H1 (cell line): ENCODE results near the gene EPB41L2. TPM values are rescaled to one million over a fixed set of nuclear protein-coding genes. Genes with fewer than 3 reads are reported as not detected.

Experiments used
- CTCF ChIA-PET: fragments of 300-600 bp; sonication (Branson Sonifier 250); formaldehyde crosslinking; loops from one replicate; lab custom pipeline; 2021; ENCODE audit not compliant: partially characterized antibody; lab: Charles Lee
- POLR2A ChIA-PET: fragments of 300-600 bp; sonication (Branson Sonifier 250); formaldehyde crosslinking; loops from one replicate; lab custom pipeline; 2021; ENCODE audit warnings: inconsistent platforms; ENCODE audit not compliant: partially characterized antibody; lab: Charles Lee
- DNase-seq, 2 experiments: peaks; one replicate each; pipeline versions ENCODE4 v3.0.0 to v3.0.0-alpha.2; 2010 to 2022; ENCODE audit warnings: low spot score in 2 of 2, low read depth in 1 of 2, mixed read lengths in 1 of 2
- FAIRE-seq: peaks from 2 replicates; lab custom pipeline; 2011; peaks lifted over from hg19 to GRCh38; lab: Jason Lieb, UNC
- H2AFZ ChIP-seq: 2 replicates; pipeline ENCODE4 v1.8.1; 2012; ENCODE audit warnings: low read length, inconsistent platforms
- H2AK5ac ChIP-seq: 2 replicates; pipeline ENCODE4 v1.6.1; 2013; ENCODE audit warnings: low read depth, low read length
- H2BK120ac ChIP-seq: replicated peaks from 2 replicates; pipeline ENCODE3; 2013; ENCODE audit warnings: low read depth, low read length, inconsistent platforms
- H2BK12ac ChIP-seq: 2 replicates; pipeline ENCODE4 v1.6.1; 2013; ENCODE audit warnings: low read depth, low read length
- H2BK15ac ChIP-seq: 2 replicates; pipeline ENCODE4 v1.6.1; 2013; ENCODE audit warnings: low read length
- H2BK20ac ChIP-seq: 2 replicates; pipeline ENCODE4 v1.6.1; 2013; ENCODE audit warnings: low read length
- H2BK5ac ChIP-seq: 2 replicates; pipeline ENCODE4 v1.6.1; 2013; ENCODE audit warnings: low read depth, low read length
- H3K14ac ChIP-seq: 2 replicates; pipeline ENCODE4 v1.6.1; 2013; ENCODE audit warnings: inconsistent platforms; ENCODE audit not compliant: insufficient read length
- H3K18ac ChIP-seq: 2 replicates; pipeline ENCODE4 v1.6.1; 2013; ENCODE audit warnings: low read length; ENCODE audit errors: extremely low read depth
- H3K23ac ChIP-seq: 2 replicates; pipeline ENCODE4 v1.6.1; 2013; ENCODE audit warnings: inconsistent platforms; ENCODE audit not compliant: insufficient read length
- H3K23me2 ChIP-seq: 2 replicates; pipeline ENCODE4 v1.6.1; 2013; ENCODE audit warnings: low read depth, low read length
- H3K27ac ChIP-seq: 2 replicates; pipeline ENCODE4 v1.6.1; 2011; ENCODE audit warnings: low read depth, low read length, inconsistent platforms
- H3K27me3 ChIP-seq, 4 experiments: replicated peaks in 1 of 4; 1 replicate in 1 of 4; 2 replicates in 3 of 4; pipeline versions ENCODE4 v1.6.1 to v1.8.1; 2011 to 2013; ENCODE audit warnings: low read length in 3 of 4, mild to moderate bottlenecking in 3 of 4, inconsistent platforms in 2 of 4, mixed read lengths in 2 of 4, moderate library complexity in 1 of 4; ENCODE audit not compliant: control insufficient read depth in 3 of 4, insufficient read depth in 3 of 4; ENCODE audit errors: extremely low read depth in 1 of 4
- H3K36me3 ChIP-seq, 4 experiments: 2 replicates each; pipeline versions ENCODE4 v1.6.1 to v1.8.1; 2011 to 2013; ENCODE audit warnings: mild to moderate bottlenecking in 4 of 4, low read length in 3 of 4, moderate library complexity in 2 of 4, control low read depth in 1 of 4, inconsistent platforms in 1 of 4; ENCODE audit not compliant: insufficient read depth in 4 of 4, control insufficient read depth in 2 of 4
- H3K4ac ChIP-seq: replicated peaks from 2 replicates; pipeline ENCODE3; 2013; ENCODE audit warnings: low read length, low read depth, mixed read lengths, inconsistent platforms; ENCODE audit not compliant: insufficient read length
- H3K4me1 ChIP-seq, 4 experiments: replicated peaks in 1 of 4; 1 replicate in 1 of 4; 2 replicates in 3 of 4; pipeline versions ENCODE4 v1.6.1 to v1.8.1; 2011 to 2013; ENCODE audit warnings: low read length in 3 of 4, inconsistent platforms in 2 of 4, mixed read lengths in 1 of 4; ENCODE audit not compliant: insufficient read depth in 4 of 4, control insufficient read depth in 3 of 4
- H3K4me2 ChIP-seq, 2 experiments: 2 replicates each; pipeline versions ENCODE4 v1.6.1 to v1.8.1; 2011 to 2013; ENCODE audit warnings: low read depth in 2 of 2, low read length in 2 of 2, control low read depth in 1 of 2, inconsistent platforms in 1 of 2, mild to moderate bottlenecking in 1 of 2; ENCODE audit not compliant: insufficient read depth in 1 of 2
- H3K4me3 ChIP-seq, 4 experiments: fragments of 200-600, 300-600 bp in 1 of 4; sonication (generic), shearing (Covaris generic), sonication (Bioruptor Twin) in 1 of 4; 2 replicates each; pipeline versions ENCODE4 v1.5.1 to v1.8.1; 2011 to 2016; ENCODE audit warnings: low read length in 4 of 4, low read depth in 3 of 4, control low read depth in 2 of 4, inconsistent platforms in 2 of 4, mild to moderate bottlenecking in 2 of 4, mixed read lengths in 1 of 4, moderate library complexity in 1 of 4; ENCODE audit not compliant: insufficient read depth in 2 of 4; ENCODE audit errors: extremely low read depth in 1 of 4
- H3K56ac ChIP-seq: replicated peaks from 2 replicates; pipeline ENCODE3; 2013; ENCODE audit warnings: low read depth, mild to moderate bottlenecking, mixed read lengths, low read length, inconsistent platforms; ENCODE audit not compliant: insufficient read length
- H3K79me1 ChIP-seq: 2 replicates; pipeline ENCODE4 v1.6.1; 2013; ENCODE audit warnings: low read depth, low read length, control low read depth
- H3K79me2 ChIP-seq, 2 experiments: 2 replicates each; pipeline versions ENCODE4 v1.6.1 to v1.8.1; 2012 to 2013; ENCODE audit warnings: low read length in 2 of 2, mild to moderate bottlenecking in 2 of 2, inconsistent platforms in 1 of 2; ENCODE audit not compliant: insufficient read depth in 2 of 2, control insufficient read depth in 1 of 2
- H3K9ac ChIP-seq, 4 experiments: replicated peaks in 1 of 4; 1 replicate in 1 of 4; 2 replicates in 3 of 4; pipeline versions ENCODE4 v1.6.1 to v1.8.1; 2011 to 2013; ENCODE audit warnings: low read depth in 3 of 4, low read length in 3 of 4, control low read depth in 2 of 4, mild to moderate bottlenecking in 2 of 4, moderate library complexity in 2 of 4, inconsistent platforms in 1 of 4; ENCODE audit errors: extremely low read depth in 1 of 4
- H3K9me3 ChIP-seq, 2 experiments: 2 replicates each; pipeline versions ENCODE4 v1.6.1 to v1.8.1; 2012 to 2013; ENCODE audit warnings: mild to moderate bottlenecking in 2 of 2, moderate library complexity in 2 of 2, control low read depth in 1 of 2, inconsistent platforms in 1 of 2, low read depth in 1 of 2, low read length in 1 of 2, mixed read lengths in 1 of 2; ENCODE audit not compliant: insufficient read depth in 2 of 2
- H4K20me1 ChIP-seq, 2 experiments: replicated peaks in 1 of 2; 2 replicates each; pipeline versions ENCODE3 to v1.8.1; 2011 to 2013; ENCODE audit warnings: inconsistent platforms in 2 of 2, low read length in 2 of 2, mild to moderate bottlenecking in 1 of 2; ENCODE audit not compliant: insufficient read depth in 2 of 2, control insufficient read depth in 1 of 2
- H4K5ac ChIP-seq: 2 replicates; pipeline ENCODE4 v1.6.1; 2013; ENCODE audit warnings: low read length, low read depth, mixed read lengths, inconsistent platforms; ENCODE audit not compliant: insufficient read length
- H4K8ac ChIP-seq: 2 replicates; pipeline ENCODE4 v1.8.0; 2013; ENCODE audit warnings: mild to moderate bottlenecking, moderate library complexity, low read length, inconsistent platforms; ENCODE audit not compliant: insufficient read depth; ENCODE audit errors: extremely low read depth
- H4K91ac ChIP-seq: replicated peaks from 2 replicates; pipeline ENCODE3; 2013; ENCODE audit warnings: low read length, mixed read lengths, inconsistent platforms; ENCODE audit not compliant: insufficient read length
- CBX5 ChIP-seq: fragments of 300-800, 300-1000 bp; sonication (generic); IDR thresholded peaks from 2 replicates; pipeline ENCODE4 v1.7.1; 2016; ENCODE audit warnings: antibody characterized with exemption, low read length, low read depth
- CBX8 ChIP-seq: fragments of 300-800, 300-1000 bp; sonication (generic); IDR thresholded peaks from 2 replicates; pipeline ENCODE4 v1.7.1; 2016; ENCODE audit warnings: low read depth, low read length, borderline replicate concordance
- EZH2 ChIP-seq: fragments of 200-600 bp; sonication (generic); IDR thresholded peaks from 2 replicates; pipeline ENCODE4 v1.7.1; 2012; ENCODE audit warnings: low read depth, mild to moderate bottlenecking, moderate library complexity, low read length, inconsistent platforms; ENCODE audit not compliant: severe bottlenecking
- POU5F1 ChIP-seq: IDR thresholded peaks from 2 replicates; pipeline ENCODE4 v1.6.1; 2011; ENCODE audit warnings: low read depth, mild to moderate bottlenecking, low read length, moderate library complexity
- SIRT6 ChIP-seq: IDR thresholded peaks from one replicate; pipeline ENCODE4 v1.7.1; 2012; ENCODE audit warnings: low read length, inconsistent platforms
- WGBS, 2 experiments: shearing (Covaris generic) in 1 of 2; methylation state at CpG; one replicate each; pipeline versions ENCODE4 v1.1.6 to v1.1.7; 2013 to 2015; ENCODE audit warnings: low lambda C conversion rate in 2 of 2, mixed read lengths in 2 of 2, inconsistent platforms in 1 of 2, low coverage in 1 of 2, missing lambda C conversion rate in 1 of 2; ENCODE audit not compliant: insufficient replicate concordance in 2 of 2, insufficient coverage in 1 of 2, insufficient read length in 1 of 2; ENCODE audit errors: extremely low coverage in 1 of 2, missing lambda C conversion rate in 1 of 2; 5-methylcytosine and 5-hydroxymethylcytosine counted together
- polyA plus RNA-seq, 7 experiments: library from polyadenylated mRNA; depleted of rRNA in 3 of 7; stranded (reverse) in 5 of 7; unstranded in 2 of 7; fragments of >200 nt in 5 of 7; fragments of 200-250 nt in 2 of 7; gene quantifications; 1 replicate in 5 of 7; 2 replicates in 1 of 7; 4 replicates in 1 of 7; pipeline versions ENCODE4 v1.2.1 to v1.2.3, GENCODE V29; 2011 to 2013; ENCODE audit warnings: missing spikeins in 2 of 7, mixed read lengths in 2 of 7
- total RNA-seq: library from RNA; stranded (reverse); fragmentation: NEBNext Ultra II Directional; extraction: Animal tissue kit (Norgen Biotek cat#: 25700); gene quantifications from 2 replicates; pipeline ENCODE4 v1.2.1, GENCODE V29; 2021
- TF ChIP-seq, protein P1 (sequence below): IDR thresholded peaks from 2 replicates; pipeline ENCODE4 v1.6.1; 2011; ENCODE audit warnings: low read length, improper control_type of control experiment

EPB41L2 gene
- total and polyA plus RNA-seq, 2 of the 8 experiments (the other 6 are each of a cell fraction or from before 2014, with no cell fraction given), result 22.5 to 123 TPM

DNA sequence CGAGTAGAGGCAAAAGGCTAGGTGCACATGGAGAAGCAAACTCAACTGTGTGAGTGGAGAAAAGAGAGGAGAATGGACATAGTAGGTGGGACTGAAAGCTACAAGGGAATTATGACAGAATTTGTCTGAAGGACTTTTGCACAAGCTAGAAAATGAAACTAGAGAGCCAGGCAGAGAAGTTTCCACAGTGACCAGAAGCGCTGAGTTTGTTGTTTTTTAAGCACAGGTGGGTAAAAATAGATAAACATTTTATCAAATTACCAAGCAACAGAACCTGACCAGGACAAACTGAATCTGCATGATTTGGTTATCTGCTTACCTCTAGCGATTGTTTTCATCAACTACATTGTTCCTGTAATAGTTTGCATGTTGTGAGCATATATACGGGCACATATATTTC, 197.3 kb downstream of the EPB41L2 start:
- H3K27ac ChIP-seq, result no peak overlapping the region
- no peak overlapping the region for H3K4me3 ChIP-seq
- H3K4me1 ChIP-seq, result no peaks in the 10 kb centered on the region; a peak in 1 of 7 replicates
- H2AK5ac ChIP-seq, result no peak overlapping the region
- POLR2A ChIA-PET, result no interaction called here
- H3K4me2 ChIP-seq, result no peak overlapping the region
- no peaks in the 10 kb centered on the region for H3K79me1 ChIP-seq
- no peaks in the 10 kb centered on the region for H4K20me1 ChIP-seq
- DNase-seq (no peak), FAIRE-seq (no peak)
- no peak overlapping the region for H3K14ac ChIP-seq
- H2BK120ac ChIP-seq, result no peak overlapping the region
- H2BK12ac ChIP-seq, result no peak overlapping the region
- no peak overlapping the region for H3K9ac ChIP-seq
- peaks cover 0 to 3% (median 0%) of the 10 kb centered on the region in 4 experiments; a peak in 1 of 8 replicates for H3K36me3 ChIP-seq
- no peak overlapping the region for H3K18ac ChIP-seq
- no peak overlapping the region for H3K4ac ChIP-seq
- H2BK20ac ChIP-seq, result no peak overlapping the region
- no peak for TF ChIP-seq SIRT6
- no peak for TF ChIP-seq CBX5
- no peak for TF ChIP-seq POU5F1
- TF ChIP-seq EZH2, result no peak
- TF ChIP-seq, protein P1, sequence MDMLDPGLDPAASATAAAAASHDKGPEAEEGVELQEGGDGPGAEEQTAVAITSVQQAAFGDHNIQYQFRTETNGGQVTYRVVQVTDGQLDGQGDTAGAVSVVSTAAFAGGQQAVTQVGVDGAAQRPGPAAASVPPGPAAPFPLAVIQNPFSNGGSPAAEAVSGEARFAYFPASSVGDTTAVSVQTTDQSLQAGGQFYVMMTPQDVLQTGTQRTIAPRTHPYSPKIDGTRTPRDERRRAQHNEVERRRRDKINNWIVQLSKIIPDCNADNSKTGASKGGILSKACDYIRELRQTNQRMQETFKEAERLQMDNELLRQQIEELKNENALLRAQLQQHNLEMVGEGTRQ, result no peak
- TF ChIP-seq CBX8, result no peak
- H3K27me3 ChIP-seq, result no peaks in the 10 kb centered on the region
- H3K56ac ChIP-seq, result no peak overlapping the region
- no peak overlapping the region for H2AFZ ChIP-seq
- H4K91ac ChIP-seq, result no peak overlapping the region
- no peak overlapping the region for H2BK5ac ChIP-seq
- 96% methylated on average over 4 of the region's 4 CpGs; no CpG with 5 or more reads in 1 of the 2 experiments for WGBS, 2 experiments
- H3K9me3 ChIP-seq, result no peaks in the 10 kb centered on the region
- H4K5ac ChIP-seq, result no peak overlapping the region
- no peak overlapping the region for H2BK15ac ChIP-seq
- H3K23me2 ChIP-seq, result no peaks in the 10 kb centered on the region
- no peak overlapping the region for H4K8ac ChIP-seq
- no peaks in the 10 kb centered on the region for H3K79me2 ChIP-seq
- CTCF ChIA-PET, result no interaction called here
- no peak overlapping the region for H3K23ac ChIP-seq
